HG03565 (cell line): ENCODE results near the gene FILIP1.
A peak's percentile ranks its signal among the peaks of the same experiment; 100 is the strongest.
"Not testable (repeated sequence)": the region's sequence is repeated elsewhere in the genome, so short reads cannot be mapped to it uniquely, and the experiment has no call there.

Source experiments
- ATAC-seq: cut with Tn5 transposase; IDR thresholded peaks from one replicate; pipeline ENCODE4 v1.9.1; 2021; ENCODE audit warnings: mild to moderate bottlenecking, moderate library complexity; ENCODE audit not compliant: unreplicated experiment

Gene FILIP1

DNA sequence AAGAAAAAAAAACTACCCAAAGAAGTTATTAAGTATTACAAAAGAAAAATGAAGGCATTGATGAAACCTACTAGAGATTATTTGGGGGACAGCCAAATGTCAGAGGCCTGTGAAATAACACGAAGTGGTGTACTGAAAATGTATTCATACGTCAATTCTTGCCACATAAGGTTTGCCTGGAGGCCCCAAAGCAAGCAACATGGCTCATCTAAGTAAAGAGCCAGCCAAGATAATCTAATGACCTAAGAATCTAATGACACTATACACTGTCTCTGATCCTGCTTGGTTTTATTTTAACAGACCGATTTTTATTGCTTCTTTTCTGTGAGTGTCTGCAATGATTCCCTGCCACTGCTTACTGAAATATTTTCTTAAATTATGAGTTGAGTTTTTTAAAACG, 34.7 kb downstream of the FILIP1 start:
- no peak for ATAC-seq

DNA sequence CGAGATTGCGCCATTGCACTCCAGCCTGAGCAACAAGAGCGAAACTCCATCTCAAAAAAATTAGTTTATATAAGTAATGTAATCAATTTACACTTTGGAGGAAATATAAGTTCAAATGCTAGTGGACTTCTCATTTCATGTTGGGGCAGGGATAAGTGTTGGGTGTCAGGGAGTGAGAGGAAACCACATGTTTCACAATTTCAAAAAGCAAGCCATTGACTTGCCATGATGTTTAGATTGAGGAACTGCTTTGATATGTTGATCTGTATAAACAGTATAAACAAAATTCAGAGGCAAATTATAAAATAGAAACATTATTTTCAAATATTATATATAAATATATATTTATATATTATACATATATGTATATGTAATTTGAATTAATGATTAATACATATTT, 42.7 kb downstream of the FILIP1 start:
- no peak for ATAC-seq

DNA sequence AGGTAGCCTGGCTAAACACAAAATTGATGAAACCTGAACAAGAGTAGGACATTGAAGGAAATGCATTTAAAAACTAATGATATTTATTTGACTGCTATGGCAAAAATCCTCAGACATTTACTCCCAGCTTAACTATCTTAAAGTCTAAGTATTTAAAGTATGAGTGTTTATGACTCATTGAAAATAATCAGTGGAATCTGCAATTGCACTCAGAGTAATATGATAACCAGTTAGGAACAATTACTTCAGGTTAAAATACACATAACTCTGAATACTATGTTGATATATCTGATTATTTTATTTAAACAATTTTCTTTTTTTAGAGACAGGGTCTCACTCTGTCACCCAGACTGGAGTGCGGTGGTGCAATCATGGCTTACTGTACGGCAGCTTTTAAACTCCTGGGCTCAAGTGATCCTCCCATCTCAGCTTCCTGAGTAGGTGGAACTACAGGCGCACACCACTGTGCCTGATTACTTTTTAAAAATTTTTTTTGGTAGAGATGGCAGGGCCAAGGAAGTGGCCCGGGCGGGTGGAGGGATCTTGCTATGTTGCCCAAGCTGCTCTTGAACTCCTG, 43.9 kb downstream of the FILIP1 start:
- no peak for ATAC-seq

DNA sequence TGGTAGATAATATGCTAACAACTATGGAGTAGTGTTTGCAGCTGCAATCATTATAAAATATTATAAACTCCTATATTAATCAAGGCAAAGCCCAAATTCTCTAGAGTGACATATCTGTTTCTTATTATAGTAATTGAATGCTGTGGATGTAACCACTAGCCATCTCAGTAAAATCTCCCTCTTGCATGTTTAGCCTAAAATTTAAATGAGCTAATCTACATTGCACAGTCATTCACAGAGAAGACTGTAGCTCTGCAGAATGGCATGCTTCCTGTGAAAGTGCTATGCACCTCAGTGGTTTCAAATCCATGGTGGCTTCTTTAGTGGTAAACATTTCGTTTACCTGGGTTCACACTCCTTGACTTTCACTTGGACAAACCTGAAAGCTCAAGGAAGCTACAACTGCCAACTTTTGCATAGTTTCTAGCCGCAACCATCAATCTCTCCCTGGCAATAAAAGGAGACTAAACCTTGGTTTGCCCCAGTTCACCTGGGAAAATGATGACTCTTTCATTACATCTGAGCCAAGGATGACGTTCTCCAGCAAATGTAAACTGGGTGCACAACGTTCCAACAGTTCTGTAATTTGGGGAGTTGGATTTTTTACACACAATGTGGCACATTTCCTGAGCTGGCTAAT, 47.2 kb downstream of the FILIP1 start:
- ATAC-seq = peak; percentile 90

DNA sequence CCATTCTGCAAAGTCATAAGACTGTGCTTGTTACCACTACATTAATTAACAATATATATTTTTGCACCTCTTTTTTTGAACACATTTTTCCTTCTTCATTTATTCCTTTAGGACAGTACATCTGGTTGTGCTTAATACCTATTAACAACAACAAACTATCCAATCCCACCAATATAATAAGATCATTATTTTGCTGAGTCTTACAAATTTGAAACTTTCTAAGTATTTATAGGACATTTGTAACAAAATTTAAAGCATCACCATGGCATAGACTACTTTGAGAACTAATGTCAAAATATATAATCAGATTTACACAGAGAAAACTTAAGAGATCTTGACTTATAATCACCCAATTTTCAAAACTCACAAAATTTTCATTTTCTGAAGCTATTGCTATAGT, 47.9 kb downstream of the FILIP1 start:
- ATAC-seq = no peak

DNA sequence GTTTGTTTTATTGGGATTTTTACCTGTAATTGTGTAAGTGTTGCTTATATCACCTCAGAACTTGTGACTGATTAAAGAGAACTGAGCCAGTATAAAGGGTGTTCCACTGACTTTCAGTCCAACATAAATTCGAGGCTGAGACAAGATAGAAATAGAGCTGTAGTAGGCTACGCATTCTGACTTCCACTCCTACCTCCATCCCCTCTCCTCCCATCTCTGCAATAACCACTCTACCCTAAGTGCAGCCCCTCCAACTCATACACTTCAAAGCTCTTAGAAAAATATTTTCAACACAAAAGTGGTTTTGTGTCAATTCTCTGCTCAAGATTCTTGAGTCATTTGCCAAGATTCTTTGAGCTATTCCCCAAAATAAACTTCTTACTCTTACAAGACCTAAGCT, 48.7 kb downstream of the FILIP1 start:
- no peak for ATAC-seq

DNA sequence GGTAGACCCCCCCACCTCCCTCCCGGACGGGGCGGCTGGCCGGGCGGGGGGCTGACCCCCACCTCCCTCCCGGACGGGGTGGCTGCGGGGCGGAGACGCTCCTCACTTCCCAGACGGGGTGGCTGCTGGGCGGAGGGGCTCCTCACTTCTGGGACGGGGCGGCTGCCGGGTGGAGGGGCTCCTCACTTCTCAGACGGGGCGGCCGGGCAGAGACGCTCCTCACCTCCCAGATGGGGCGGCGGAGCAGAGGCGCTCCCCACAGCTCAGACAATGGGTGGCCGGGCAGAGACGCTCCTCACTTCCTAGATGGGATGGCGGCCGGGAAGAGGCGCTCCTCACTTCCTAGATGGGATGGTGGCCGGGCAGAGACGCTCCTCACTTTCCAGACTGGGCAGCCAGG, 51.7 kb downstream of the FILIP1 start:
- ATAC-seq = not testable (repeated sequence)

DNA sequence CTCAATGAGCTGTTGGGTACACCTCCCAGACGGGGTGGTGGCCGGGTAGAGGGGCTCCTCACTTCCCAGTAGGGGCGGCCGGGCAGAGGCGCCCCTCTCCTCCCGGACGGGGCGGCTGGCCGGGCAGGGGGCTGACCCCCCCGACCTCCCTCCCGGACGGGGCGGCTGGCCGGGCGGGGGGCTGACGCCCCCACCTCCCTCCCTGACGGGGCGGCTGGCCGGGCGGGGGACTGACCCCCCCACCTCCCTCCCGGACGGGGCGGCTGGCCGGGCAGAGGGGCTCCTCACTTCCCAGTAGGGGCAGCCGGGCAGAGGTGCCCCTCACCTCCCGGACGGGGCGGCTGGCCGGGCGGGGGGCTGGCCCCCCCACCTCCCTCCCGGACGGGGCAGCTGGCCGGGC, 52.1 kb downstream of the FILIP1 start:
- not testable (repeated sequence) for ATAC-seq

DNA sequence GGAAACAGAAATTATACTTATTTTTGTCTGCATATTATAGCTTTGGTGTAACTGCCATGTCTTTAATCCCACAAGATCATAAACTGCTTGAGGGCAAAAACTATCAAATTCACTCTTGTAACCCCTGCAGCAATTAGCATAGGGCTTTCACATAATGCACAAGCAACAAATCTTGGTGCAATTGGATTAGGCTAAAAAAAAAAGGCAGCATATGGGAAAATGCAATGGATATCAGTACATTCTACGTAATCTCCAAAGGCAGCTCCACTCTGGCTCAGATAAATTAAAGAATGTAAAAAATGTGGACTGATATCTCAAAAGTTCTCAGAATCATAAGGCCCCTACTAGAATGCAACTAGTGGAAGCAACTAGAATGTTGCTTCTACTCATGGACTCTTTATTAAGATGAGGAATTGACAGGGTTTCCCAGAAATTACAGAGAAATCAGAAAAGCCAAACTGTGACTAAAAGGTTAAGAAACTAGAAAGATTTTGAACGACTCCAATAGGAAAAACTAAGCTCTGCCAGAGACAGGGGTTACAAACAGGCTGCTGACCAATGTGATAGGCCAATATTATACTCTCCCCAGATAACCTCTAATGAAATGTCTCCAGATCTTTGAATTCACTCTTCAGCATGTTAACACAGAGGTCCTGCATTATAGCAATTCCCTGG, 55.0 kb downstream of the FILIP1 start:
- no peak for ATAC-seq

DNA sequence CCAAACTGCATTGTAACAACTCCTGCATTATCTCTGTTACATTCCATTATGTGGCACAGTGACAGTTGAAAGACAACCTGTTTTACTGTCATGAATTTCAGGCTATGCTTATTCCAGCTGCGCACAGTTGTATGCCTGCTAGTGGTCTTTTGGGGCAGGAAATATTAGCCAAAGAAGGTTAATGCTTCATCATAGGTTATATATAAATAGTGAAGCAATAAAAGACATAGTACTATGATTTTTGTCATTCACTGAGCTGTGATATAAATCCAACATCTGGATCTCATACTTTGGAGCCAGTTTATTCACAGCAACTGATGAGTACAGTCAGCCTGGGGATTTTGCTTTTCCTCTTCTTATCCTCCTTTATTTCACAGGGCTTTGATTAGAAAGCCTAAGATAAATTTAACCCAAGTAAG, 55.6 kb downstream of the FILIP1 start:
- no peak for ATAC-seq

DNA sequence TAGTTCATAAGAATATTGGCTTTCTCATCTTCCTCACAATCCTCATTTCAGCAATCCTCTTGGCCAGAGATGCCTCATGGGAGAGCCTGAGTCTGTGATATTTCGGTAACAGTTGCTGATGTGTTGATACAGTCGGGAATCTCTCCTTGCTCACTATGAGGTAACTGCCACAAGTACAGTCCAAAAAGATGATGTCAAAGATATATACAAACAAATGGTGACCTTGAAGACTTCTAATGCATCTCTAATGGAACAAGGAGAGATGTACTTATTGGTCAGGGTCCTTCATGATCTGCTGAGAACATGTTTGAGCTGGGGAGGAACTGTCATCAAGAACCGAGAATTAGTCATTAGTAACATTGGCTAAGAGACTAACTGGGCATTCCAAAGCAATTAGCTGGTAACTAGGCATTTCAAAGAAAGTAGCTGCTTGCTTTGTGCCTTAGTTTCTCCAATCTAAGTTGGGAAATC, 56.1 kb downstream of the FILIP1 start:
- ATAC-seq = no peak

DNA sequence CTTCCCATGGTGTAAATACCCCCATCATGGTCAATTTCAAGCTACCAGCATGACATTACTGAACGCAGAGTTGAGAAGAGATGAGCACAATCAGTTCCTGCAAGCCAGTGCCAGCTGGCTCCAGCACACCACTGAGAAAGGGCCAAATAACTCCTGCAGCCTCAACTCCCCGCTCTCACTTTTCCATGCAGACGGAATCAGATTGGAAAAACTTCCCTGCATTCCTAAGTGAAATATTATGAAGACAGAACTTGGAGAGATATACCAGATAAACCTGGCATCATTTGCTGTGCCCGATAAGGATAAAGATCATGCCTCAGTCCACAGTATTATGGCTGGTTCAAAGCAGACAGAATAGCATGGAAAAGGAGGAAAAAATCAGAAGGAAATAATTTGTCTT, 56.7 kb downstream of the FILIP1 start:
- ATAC-seq = no peak

DNA sequence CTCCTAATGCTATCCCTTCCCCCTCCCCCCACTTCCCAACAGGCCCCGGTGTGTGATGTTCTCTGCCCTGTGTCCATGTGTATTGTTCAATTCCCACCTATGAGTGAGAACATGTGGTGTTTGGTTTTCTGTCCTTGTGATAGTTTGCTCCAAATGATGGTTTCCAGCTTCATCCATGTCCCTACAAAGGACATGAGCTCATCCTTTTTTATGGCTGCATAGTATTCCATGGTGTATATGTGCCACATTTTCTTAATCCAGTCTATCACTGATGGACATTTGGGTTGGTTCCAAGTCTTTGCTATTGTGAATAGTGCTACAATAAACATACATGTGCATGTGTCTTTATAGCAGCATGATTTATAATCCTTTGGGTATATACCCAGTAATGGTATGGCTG, 60.8 kb downstream of the FILIP1 start:
- not testable (repeated sequence) for ATAC-seq

DNA sequence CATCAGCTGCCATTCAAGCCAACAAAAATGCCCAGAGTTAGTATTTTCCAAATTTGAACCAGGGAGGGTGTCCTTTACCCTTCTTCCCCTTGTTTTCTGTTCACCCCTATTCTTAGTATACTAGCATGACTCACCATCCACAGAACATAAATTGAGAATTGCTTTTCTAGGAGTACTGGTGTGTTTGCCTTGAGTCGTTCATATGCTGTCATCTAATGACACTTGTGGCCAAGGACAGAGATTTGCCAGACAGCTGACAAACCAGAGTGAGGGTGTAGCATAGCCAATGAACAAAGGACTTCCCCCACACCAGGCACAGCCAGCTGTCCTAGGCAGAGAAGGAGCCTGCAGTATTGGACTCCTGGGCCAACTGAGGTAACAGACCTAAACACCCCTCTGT, 62.2 kb downstream of the FILIP1 start:
- no peak for ATAC-seq

DNA sequence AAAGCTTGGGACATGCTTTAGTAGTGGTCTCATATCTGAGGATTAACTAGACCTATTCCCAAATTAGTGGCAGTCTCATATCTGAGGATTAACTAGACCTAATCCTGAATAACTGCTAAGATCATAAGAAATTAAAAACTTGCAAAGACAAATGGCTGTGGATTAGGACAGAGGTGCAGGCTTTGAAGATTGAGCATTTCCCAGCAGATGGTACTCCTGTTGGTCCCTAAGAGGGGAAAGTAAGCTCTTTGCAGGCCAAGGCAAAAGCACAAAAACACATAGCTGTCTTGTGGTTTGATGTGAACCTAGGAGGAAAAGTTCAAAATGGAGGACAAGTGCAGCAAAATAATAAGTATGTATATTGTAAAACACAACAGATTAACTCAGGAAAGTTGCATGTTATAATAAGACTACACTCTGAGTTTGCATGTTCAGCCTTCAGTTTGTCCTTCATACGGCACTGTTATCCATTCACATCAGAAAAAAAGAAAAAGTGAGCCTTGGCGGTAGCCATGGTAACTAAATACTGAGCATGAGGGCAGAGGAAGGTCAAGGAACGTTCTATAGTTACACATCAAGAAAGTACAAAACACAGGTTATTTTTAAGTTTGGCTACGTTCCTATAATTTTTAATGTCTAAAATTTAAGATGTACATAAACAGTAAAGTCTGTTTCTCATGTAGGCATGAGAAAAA, 62.8 kb downstream of the FILIP1 start:
- no peak for ATAC-seq

DNA sequence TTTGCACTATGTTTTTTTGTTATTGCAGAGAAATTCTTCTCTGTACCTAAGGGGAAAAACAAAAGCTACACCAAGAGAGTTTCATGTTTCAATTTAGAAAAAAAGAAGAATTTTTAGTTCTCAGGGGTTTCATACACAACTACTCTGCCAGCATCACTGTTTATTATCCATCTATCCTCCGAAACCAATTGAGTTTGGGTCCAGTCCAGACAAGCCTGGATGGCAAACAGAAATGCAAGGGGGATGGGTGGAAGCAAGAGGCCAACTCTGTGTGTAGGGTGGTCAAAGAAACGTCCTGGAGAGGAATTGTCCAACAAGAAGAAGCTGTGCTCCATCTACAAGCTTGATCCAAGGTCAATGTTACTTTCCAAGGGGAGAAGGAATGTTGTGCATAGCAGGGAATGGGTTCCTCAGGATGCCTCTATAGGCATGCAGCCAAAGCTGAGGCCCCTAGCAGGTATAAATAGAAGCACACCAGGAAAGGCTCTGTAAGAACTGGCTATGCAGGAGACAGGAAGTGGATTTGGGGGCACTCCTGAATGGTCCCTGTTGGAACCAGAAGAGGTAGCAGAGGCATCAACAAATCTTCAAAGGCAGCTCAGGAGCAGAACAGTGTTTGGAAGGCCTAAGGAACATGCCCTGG, 64.4 kb downstream of the FILIP1 start:
- no peak for ATAC-seq

DNA sequence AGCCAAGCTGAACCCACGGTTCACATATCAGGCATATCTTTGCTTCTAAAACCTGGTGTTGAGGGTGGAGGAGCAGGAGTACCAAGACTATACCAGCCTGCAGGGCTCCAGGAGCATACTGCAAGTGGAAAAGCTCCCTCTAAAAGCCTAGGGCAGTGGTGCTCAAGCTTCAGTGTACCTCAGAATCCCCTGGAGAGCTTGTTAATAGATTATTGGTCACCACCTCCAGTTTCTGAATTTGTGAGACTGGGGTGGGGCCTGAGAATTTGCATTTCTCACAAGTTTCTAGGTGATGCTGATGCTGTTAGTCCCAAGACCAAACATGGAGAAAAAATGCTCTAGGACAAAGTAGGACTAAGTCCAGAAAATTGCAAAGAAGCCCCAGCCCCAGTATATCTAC, 65.4 kb downstream of the FILIP1 start:
- no peak for ATAC-seq

DNA sequence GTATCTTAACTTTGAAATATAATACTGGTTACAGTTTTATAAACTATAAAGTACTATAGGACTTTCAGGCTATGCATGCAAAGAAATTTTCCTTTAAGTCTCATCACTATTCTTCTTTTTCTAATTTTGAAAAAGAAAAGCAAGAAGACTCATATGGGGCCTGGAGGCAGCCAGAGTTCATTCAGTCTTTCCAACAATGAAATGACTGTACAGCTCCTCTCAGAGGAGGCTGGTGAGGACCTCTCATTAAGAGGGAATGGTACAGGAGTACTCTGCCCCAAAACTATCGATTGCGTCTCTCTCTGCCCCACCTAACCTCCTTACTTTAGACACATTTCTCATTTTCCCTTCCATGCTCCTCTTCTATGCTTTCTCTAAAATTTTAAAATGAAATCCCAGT, 66.3 kb downstream of the FILIP1 start:
- no peak for ATAC-seq

DNA sequence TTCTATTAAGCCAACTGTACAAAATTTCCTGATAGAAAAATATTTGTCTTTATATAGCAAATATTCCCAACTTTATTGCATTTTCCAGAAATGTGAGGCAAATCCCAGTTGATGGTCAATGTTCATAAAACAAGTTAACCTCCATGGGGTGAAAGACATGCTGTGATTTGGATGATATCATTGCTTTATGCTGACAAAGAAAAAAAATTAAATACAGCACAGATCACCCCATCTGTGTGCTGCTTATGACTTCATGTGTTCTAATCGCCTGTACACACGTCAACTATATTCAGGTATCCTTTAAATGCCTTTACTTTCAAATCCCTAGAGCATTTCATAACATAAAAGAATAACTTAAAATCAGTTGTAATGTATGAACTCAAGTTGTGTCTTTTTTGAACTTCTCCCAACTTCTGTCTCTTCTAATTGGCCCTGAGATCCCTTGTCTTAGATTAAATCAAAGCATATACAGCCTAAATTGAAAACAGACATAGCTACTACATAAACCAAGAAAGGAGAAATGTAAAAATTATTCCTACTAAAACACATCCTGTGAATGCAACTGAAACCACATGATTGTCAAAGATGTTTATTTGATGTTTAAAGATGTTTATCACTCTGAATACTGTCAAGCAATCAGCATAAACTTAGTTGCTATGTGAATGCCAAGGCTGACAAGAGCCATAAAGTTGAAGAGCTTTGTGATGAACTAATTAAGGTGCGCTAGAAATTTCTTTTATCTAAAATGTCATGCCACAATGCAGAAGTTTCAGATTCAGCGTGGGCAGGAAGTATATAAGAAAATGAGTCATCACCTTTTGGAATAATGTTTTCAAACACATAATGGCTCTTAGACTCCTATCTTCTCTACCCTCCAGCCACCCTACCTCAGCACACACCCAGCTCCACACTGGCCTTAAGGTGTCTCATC, 68.7 kb downstream of the FILIP1 start:
- no peak for ATAC-seq

DNA sequence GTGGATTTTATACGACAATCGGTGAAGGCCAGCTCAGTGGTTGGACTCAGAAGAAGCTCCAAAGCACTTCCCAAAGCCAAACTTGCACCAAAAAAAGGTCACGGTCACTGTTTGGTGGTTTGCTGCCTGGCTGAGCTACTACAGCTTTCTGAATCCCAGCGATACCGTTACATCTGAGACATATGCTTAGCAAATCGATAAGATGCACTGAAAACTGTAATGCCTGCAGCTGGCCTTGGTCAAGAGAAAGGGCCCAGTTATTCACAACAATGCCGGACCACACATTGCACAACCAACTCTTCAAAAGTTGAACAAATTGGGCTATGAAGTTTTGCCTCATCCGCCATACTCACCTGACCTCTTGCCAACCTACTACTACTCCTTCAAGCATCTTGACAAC, 70.2 kb downstream of the FILIP1 start:
- no peak for ATAC-seq
